DMS53 (cell line): ENCODE data around the gene EML3.
"Not testable (repeated sequence)": the region's sequence is repeated elsewhere in the genome, so short reads cannot be mapped to it uniquely, and the experiment has no call there.

Experiments
- DNase-seq: peaks from one replicate; lab custom pipeline; 2025; lab: John Stamatoyannopoulos, UW

Gene EML3

DNA sequence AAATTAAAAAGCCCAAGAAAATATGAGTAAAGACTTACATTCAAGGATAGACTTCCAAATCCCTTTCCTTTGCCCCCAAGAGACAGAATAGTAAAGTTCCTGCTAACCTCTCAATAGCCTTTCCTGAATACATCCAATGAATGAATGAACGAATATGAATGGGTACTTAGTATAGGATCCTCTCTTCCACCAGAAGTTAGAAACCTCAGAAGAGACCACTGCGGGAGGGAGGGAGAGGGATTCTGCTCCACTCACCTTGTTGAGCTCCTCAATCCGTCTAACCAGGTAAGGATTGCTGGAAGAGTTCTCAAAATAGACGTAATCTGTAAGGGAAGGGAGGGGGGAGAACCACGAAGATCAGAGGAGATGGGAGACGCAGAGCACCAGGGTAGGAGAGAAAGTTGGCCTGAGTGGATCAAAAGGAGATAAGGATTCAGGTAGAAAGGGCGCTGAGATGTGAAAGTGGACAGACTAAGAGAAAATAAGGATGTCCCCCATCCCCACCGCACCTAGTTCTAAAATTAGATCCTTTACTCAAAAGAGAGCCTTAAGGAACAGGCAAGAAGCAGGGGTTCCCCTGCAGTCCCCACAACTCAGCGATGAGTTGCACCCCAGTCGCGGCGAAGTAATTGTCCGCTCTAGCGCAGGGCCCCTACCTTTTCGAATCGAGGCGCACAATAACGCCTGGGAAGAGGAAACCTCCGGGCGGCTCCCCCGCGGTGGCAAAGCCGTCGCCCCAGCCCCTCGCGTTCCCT is 12.0 kb downstream of the EML3 start:
- DNase-seq: peak; percentile 60

DNA sequence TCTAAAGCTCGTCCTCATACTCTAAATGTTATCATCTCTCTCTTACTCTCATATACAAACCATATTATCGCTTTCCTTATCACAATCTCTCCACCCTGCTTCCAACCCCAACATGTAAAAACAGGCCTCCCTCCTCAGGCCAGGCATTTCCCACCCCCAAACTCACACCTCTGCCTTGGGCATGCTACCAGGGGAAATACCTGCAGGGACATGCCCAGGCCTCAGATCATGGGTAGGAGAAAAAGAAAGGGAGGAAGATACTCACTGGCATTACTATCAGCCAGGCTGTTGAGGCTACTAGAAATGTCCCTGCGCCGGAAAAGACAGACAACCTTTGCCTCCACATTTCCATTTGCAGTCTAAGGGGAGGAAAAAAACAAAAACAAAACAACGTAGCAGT is 12.7 kb downstream of the EML3 start:
- no peak for DNase-seq

DNA sequence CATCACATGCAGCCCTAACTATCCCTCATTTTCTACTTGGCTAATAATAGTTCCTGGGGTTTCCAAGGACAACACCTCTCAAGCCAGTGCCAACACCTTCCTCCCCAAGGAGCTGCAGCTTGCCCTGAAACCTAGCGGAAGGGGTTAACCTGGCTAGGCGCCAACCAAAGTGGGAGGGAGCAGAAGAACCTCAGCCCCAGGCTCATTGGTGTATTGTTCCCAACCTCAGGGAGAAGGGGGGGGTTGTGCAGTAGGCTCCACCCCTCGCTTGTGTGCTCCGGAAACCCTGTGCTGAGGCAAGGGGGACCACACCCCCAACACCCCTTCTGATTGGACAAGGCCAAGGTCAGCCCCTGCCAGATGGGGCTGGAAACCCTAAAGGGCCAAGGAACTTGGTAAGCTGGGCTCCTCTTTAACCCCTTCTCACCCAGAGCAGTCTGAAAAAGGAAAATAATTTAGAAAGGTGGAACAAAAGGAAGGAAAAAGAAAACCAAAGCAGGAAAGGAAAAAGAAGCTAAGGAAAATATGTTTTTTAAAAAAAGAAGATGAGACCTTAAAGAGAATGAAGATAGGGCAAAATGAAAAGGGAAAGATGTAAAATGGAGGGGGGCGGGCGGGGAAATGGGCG is 13.4 kb downstream of the EML3 start:
- peak; percentile 71 for DNase-seq

DNA sequence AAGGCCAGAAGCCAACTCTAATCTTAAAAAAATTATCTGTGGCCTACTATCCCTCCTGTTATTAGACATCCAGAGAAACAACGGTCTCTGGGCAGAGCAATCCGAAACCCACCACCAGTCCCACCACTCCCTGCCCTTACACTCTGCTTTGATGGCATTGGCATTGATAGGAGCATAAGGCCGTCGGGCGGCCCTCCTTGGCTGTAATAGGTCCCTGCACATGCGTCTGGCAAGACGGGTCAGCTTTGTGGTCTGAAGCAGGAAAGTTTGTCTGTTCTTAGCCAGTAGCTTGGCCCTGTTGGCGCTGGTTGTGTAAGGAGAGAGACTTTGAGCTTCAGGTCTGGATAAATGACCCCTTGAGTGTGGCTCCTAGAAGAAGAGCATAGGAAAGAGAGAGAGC is 17.5 kb downstream of the EML3 start:
- no peak for DNase-seq

DNA sequence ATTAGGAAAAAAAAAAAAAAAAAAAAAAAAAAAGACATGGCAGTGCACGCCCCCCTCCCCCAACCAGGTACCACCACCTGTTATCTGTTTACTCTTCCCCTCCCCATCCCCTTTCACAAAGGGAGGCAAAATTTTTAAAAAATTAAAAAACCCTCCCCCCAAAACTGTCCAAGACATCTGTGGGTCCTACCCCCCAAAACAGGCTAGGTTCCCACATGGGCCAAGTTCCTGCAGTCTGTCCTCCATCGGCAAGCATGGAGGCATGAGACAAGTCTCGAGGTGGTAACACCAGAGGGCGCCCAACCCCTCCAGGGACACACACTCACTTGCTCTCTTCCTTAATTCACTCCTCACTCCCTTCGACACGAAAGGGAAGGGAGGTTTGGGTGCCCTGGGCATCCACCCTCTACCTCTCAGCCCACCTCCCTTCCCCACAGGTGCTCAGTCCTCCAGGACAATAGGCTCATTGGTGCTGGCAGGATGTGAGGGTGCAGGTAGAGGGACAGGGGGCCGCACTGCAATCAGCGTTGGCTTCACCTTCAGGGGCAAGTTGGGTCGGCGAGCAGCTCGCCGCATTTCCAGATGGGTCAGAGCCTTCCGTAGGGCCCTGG is 19.0 kb downstream of the EML3 start:
- peak; percentile 91 for DNase-seq

DNA sequence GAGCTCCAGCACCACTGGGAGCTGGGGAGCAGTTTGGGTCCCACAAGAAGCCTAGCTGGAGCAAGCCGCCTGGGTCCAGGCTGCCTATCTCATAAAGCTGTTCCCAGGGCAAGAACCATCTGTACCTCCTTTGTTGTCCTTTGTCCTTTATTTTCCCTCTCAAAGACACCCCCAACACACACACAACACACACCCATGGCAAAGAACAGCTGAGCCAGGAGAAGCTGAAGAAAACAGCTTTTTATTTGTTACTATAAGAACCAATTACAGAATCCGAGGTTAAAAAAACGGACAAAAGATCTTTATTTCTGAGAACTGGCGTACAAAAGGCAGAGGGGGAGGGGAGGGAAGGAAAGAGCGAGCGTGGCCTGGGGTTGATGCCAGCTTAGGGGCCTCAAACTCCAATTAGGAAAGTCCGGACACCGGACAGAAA is 19.6 kb downstream of the EML3 start:
- DNase-seq: no peak

DNA sequence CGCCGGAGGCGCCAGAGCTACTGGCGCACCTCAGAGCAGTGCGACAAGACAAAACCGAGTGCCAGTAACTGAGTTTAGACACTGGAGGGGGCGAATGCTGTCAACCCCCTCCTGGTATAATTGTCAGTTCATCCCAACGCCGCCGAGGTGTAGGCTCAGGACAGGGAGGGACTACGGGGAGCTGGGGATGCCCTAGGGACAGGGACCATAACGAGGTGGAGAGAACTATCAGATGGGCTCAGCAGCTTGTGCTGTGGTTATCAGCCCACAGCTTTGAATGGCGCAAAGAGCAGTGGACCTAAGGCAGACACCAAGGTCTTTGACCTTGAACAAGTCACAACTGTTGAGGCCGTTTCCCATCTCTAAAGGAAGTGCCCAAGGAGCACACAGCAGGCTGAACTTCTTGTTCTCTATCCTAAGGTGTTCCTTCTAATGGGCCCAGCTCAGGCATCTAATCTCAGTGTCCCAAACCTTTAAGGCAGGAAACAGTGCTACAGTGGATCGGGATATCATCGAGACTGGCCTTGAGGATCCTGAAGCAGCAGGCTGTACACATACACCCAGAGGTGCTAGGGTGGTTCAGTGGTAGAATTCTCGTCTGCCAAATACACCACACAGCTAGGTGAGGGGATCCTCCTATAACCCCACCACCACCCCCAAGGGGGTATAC is 20.3 kb downstream of the EML3 start:
- DNase-seq: no peak

DNA sequence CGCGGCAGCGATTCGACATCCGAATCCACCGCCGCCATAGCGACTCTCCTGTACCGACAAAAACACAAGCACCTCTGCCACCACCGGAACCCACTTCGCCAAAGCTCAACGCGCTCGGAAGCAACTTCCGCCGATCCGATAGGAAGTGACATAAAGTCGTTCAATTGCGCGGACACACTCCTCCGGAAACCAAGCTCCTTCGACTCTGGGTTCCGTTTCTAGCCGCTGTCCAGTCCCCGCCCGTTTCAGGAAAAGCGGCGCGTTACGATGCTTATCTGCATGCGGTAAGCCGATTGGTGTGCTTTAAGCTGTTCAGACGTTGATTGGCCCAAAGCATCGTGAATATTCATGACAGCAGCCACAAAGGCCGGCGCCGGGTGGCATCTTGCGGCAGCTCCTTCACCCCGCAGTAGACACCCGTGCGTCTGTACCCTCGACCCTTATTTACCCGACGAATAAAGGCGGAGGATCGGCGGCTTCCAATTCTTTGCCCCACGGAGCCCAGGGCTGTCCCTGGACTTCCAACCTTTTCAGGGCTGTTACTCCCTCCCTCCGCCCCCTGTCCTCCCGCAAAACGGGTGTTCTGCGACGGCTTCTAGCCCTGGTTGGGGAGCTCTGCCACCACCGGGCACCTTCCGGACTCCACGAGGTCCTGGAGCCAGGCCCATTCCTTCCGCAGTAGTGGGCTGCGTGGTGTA is 21.0 kb downstream of the EML3 start, which contains the start of gene TUT1:
Gene TUT1 (minus strand): TSS at position 76 of the 698 bp plus-strand sequence. CDS start 38 bp downstream, at position 38.
- DNase-seq: peak; percentile 100

DNA sequence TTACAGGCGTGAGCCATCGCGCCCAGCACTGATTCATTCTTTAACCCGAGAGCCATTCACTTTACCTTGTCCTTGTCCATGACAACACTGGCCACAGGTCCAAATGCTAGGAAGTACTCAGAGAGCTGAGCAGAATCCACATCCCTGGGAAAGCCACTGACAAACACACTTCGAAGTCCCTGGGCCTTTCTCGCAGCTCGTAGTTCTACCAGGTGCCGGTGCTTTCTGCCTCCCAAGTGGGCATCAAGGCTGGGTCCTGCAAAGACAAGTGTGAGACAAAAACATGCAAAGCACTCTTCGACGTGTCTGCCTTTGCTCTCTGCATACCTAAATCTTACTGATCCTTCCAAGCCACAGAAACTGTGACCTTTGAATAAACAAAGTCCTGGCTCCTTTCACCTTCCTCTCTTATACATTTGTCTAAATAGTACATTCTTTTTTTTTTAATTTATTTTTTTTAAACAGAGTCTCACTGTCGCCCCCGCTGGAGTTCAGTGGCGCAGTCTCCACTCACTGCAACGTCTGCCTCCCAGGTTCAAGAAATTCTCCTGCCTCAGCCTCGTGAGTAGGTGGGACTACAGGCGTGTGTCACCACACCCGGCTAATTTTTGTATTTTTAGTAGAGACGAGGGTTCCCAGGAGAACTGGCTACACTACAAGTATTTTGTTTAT is 23.5 kb downstream of the EML3 start:
- DNase-seq: peak; percentile 38

DNA sequence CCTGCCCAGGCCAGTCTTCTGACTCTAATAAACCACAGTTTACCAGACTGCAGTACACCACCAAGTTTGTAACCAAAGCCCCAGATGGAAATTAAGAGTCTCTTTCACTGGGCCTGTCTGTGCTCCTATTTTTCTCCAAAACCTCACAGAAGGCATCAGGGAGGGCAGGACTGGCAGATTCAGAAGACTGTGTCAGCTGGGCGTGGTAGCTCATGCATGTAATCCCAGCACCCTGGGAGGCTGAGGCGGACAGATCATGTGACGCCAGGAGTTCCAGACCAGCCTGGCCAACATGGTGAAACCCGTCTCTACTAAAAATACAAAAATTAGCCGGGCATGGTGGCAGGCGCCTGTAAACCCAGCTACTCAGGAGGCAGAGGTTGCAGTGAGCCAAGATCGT is 27.2 kb downstream of the EML3 start:
- not testable (repeated sequence) for DNase-seq

DNA sequence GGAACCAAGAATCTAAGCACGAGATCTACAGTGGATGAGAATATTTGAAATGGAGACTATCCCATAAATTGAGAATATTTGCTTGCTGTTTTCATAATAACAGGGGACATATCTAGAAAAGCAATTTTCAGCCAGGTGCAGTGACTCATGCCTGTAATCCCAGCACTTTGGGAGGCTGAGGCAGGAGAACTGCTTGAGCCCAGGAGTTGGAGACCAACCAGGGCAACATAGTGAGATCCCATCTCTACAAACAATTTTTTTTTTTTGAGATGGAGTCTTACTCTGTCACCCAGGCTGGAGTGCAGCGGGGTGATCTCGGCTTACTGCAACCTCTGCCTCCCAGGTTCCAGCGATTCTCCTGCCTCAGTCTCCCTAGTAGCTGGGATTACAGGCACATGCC is 30.8 kb downstream of the EML3 start:
- DNase-seq: not testable (repeated sequence)

DNA sequence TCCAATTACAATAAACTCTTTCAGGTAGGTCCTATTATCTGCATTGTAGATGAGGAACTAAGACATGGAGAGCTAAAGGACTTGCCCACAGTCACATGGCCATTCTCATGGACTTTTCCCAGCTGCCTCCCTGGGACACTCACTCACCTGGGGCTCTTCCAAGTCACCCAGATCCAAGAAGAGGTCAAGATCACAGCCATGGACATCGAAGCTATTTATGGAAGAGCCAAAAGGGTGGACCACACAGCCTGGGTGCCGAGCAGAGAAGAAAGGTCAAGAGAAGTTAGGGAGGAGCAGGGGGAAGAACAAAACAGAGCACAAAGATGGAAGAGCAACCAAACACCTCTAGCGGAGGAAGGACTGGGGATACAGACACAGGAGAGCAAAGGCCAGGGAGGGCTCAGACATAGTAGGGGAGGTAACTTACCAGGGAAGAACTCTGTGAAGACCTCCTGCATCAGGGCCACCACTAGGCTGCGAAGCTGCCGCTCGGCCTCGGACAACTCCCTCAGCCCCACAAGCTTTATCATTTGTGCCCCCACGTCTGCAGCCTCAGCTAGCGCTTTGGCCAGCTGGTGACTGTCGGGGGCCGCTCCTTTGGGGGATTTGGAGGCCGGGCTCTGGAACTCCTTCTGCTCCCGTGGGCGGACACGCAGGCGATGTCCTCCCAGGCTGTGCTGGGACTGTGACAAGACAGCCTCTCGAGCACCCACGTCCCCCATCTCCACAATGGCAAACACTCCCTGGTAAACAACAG is 31.4 kb downstream of the EML3 start:
- no peak for DNase-seq

DNA sequence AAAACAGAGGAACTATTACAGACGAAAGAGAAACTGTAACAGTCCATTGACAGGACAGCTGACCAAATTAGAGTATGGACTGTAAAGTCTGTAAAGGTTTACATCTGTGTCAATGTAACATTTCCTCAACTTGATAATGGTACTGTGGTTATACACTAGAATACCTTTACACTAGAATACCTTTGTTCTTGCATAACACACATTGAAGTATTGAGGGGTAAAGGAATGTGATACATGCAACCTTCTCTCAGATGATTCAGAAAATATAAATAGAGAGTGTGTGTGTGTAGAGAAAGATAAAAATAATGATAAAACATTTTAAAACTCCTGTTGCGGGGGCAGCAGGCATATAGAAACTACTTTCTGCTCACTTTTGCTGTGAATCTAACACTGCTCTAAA is 33.3 kb downstream of the EML3 start:
- DNase-seq: no peak

DNA sequence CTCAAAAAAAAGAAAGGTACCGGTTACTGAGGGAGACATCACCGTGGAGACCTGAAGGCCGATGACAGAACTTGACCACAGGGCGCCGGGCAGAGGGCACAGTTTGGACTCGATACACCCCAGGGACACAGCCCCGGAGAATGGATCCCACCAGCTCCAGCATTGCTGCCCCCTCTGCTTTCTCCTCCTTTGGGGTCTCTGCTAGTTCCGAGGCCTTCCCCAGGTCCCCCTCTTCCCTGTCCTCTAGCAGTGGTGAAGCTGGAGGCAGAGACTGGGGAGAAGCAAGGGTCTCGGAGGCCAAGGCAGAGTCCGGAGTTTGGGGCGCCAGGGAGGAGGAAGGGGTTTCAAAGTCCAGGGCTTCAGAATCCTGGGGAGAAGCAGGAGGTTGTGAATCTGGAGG is 34.0 kb downstream of the EML3 start:
- DNase-seq: no peak

DNA sequence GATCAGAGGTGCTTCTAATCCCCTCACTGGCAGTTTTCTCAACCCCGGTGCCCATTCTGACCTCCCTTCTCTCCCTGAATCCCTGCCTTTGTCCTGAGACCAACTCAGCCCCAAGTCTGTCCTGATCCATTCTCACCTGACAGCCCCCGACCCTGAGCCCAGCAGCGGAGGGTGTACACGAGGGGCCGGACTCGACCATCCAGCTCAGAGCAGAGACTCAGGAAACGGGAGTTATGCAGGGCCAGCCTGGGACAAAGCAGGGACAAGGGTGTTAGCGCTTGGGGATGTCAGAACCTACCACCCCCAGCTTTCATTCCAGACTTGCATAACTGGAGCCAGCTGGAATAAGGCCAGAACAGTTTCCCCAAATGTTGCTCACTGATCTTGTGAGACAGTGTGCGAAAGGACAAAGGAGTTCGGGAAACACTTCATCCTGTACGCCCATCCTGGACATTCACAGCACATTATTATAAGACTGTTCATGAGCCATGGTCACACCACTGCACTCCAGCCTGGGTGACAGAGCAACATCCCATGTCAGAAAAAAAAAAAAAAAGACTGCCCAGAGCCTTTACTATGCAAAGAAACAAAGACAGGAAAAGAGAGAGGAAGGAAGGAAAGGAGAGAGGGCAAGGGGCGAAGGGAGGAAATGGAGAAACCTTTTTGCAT is 35.4 kb downstream of the EML3 start:
- DNase-seq: no peak

DNA sequence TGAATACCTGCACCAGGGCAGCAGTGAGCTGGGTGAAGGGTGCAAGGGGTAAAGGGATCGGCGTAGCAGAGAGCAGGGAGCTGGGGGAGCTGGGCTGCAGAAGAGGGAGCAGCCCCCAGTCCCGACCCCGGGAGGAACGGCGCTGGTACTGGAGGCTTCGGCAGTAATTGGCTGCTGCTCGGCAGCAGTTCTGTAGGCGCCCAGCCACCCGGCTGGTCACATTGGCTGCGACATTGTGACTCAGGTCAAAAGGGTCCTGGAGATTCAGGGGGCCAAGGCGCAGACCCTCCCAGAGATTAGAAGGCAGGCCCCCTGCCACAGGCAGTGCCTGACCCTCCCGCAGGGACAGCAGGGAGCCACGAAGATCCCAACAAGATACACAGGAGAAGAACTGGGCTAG is 36.7 kb downstream of the EML3 start:
- DNase-seq: no peak

DNA sequence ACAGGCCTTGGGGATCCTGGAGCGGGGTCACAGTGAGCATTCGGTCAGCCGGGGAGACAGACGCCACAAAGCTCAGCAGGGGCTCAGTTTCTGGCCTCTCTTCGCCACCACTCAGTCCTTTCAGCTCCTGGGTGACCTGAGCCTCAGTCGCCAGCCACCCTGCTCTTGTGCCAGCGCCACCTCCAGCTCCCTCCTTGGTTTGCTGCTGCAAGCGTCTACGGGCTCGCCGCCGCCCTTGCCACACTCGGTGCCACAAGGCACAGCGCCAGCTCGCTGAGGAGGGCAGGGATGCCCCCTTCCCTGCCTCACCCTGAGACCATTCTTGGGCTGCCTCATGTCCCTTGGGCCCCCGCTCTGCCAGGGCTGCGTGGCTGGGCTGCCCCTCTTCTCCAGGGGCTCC is 37.4 kb downstream of the EML3 start:
- peak; percentile 37 for DNase-seq

DNA sequence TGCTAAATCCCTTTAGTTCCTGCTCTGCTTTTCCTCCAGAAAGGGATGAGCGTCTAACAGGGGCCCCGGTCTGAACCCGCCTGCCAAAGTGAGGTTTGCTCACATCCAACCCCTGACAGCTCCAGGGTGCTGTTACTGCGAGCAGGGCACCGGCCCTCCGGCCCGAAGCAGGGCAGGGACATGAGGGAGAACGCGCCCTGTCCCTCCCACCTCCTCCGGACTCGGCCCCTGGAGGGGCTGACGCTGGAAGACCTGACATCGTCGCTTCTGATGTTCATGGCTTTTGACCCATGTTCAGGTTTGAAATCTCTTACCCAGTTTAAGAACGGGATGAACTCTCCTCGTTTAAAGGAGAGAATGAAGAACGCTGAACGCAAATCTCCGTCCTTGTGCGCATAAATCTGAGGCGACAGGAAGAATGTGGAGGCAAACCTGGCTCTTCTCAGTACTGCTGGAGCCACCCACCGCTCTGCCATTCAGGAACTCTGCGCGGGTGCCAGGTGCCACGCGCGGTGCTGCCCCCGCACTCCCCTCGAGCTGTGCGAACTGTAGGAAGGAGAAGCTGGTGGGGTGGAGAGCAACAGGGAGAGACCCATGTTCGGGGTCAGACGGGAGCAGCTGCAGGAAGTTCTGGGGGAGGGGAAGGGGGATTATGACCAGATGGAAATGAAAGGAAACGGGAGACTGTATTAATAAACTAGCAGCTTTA is 38.1 kb downstream of the EML3 start:
- peak; percentile 75 for DNase-seq

DNA sequence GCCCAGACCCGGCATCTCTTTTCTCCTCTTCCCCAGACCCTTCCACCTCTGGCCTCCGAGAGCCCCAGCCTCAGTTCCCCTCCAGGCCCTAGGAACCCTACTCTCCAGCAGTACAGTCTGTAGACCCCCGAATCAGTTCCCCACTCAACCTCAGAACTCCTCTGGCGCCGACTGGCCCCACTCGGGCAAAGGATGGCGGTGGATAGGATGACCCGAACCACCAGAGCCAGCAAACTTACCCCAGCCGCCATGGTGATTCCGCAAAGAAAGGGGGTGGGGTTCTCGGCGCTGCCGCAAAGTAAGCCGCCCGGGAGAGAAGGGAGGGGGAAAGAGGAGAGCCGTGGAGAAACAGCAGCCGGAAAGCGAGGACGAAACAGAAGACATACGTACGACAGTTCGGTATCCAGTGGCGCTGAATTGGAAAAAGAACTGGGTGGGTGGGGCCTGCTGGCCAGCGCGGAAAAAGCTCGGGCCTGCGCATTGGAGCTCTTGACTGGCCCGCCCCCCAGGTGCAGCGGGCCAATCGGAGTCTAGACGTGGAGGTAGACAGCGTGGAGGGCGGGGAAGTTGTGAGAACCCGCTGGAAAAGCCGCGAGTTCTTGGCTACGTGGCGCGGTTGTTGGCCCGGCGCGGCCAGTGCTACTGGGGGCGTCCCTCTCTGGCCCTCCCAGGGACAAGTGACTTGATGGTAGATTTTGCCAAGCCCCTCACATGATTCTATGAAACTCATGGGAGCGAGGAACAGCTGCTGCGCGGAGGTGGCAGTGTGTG is 38.8 kb downstream of the EML3 start, which contains the start of gene EEF1G:
Gene EEF1G (minus strand): TSS at position 300 of the 771 bp plus-strand sequence. CDS start 49 bp downstream, at position 251.
- DNase-seq: peak; percentile 100
